Measurements from ENCODE around the gene DVL1. TPM values are rescaled to one million over a fixed set of nuclear protein-coding genes. Genes with fewer than 3 reads are reported as not detected.
A peak's percentile ranks its signal among the peaks of the same experiment; 100 is the strongest.
"Not testable (repeated sequence)": the region's sequence is repeated elsewhere in the genome, so short reads cannot be mapped to it uniquely, and the experiment has no call there.

Gene DVL1
- 10 to 100 TPM; 26.6 to 50.4 (median 34.9) TPM for polyA plus RNA-seq (ENCODE audit: insufficient read length in 10 of 10)
- long read RNA-seq, donor 1, partial matches to known transcripts, result 0 of 2 reads
- long read RNA-seq, donor 1, other reads (novel, unspliced or antisense), result 0 of 2 reads
- long read RNA-seq, donor 2, result 0 reads
- long read RNA-seq, donor 3, result 0 reads
- long read RNA-seq, donor 4, partial matches to known transcripts, result 0 of 3 reads
- long read RNA-seq, donor 4, other reads (novel, unspliced or antisense), result 0 of 3 reads
- long read RNA-seq, donor 5, result 0 reads
- long read RNA-seq, donor 6, partial matches to known transcripts, result 0 of 5 reads
- long read RNA-seq, donor 6, other reads (novel, unspliced or antisense), result 0 of 5 reads
- long read RNA-seq, donor 7, partial matches to known transcripts, result 0 of 1 reads
- long read RNA-seq, donor 7, other reads (novel, unspliced or antisense), result 0 of 1 reads
- long read RNA-seq, donor 8, partial matches to known transcripts, result 0 of 1 reads
- long read RNA-seq, donor 8, other reads (novel, unspliced or antisense), result 0 of 1 reads
- long read RNA-seq, donor 9, partial matches to known transcripts, result 0 of 1 reads
- long read RNA-seq, donor 9, other reads (novel, unspliced or antisense), result 0 of 1 reads

DNA sequence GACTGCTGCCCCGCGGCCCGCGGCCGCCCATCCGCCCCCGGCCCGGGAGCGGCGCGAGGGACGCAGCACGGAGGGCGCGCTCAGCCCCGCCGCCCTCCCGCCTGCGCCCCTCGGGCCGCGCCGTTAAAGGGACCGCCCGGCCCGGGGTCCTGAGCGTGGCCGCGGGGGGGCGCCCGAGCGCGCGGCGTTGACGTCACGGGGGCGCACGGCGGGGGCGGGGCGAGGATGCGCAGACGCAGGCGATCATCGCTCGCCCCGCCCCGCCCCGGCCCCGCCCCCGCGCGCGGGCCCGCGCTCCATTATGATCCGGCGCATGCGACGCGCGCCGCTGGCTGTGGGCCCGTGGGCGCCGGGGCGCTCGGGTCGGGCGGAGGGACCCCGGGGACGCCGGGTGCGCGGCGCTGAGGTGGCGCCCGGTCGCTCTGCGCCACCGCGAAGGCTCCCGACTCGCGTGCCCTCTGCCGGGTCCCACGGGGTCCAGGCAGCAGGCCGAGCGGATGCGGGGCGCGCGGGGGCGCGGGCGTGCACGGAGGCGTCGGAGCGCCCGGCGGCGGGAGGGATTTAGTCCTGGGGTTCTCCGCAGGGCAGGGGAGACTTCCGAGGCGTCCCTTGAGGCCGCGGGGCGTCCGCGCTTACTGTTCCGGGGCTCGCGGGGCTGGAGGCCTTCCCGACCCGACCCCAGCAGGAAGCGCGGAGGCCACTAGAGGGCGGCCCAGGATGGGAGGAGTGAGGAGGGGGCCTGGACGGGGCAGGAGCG, at the start of gene DVL1:
Gene DVL1 (minus strand): TSS at position 163 of the 757 bp plus-strand sequence. CDS start 353 bp downstream, outside the sequence.
- peak; percentile 64 to 91 (median 77) for DNase-seq

DNA sequence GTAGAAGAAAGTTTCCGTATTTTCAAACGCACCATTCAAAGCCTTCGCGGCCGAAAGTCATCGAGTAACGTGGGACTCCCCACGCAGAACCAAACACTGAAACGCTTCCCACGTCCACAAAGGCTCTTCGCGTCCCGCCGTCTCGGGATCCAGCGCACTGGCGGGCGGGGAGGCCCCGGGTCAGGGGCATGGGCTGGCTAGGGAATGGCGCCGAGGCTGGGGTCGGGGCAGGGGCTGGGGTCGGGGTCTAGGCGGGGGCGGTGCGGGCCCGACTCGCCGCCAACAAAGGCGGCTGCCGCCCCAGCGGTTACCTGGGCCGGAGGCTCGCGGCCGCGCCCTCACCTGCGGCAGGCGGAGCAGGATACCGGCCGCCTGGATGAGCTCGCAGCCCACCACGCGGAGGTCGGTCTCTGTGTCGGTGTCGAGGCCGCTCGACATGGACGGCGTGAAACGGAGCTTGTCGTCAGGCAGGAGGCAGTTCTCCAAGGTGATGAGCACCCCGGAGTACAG, 49.5 kb upstream of the DVL1 start:
- DNase-seq, result no peak

DNA sequence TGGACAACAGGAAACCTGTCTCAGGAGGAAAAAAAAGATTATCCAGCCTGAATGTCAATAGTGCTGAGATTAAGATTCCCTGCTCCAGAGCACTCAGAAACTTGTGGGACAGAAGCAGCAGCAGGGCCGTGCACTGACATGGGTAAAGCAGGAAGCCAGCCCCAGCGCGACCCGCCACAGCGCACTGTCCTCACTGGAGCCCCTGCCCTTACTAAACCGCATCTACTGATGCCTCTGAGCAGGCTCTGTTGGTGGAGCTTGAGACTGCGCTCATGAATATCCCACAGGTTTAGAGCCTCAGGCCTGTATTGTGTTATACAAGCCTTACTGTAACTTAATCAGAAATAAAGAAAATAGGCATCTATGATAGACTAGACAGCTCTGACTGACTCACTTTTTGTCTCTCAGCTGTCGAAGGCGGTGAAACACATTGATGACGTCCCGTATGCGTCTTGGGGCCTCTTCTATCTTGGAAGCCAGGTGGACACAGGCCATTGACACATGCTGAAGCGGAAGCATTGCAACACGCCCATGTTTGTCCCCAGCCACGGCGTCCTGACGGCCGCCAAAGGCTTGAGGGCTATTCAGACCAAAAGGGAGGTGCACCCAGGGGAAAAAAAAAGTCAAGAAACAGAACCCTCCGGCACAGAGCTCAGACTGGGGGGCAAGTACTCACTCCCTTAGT, 48.8 kb upstream of the DVL1 start:
- no peak for DNase-seq

DNA sequence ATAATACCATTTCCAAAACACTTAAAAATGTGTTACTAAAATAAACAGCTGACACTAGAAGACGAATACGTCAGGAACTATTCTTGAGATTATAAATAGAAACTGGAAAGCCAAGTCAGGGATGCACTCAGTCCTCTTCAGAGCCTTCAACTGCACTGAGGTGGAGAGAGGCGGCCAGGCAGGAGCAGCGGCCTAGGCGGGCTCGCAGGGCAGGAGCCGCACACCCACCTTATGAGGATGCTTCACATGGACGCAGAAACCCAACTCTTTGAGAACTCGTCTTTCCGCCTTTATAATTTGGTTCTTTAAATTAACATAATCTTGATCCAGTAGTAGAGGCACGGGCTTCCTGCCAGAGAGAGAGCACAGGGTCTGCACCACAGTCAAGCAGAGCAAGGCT, 45.9 kb upstream of the DVL1 start:
- DNase-seq, result no peak

DNA sequence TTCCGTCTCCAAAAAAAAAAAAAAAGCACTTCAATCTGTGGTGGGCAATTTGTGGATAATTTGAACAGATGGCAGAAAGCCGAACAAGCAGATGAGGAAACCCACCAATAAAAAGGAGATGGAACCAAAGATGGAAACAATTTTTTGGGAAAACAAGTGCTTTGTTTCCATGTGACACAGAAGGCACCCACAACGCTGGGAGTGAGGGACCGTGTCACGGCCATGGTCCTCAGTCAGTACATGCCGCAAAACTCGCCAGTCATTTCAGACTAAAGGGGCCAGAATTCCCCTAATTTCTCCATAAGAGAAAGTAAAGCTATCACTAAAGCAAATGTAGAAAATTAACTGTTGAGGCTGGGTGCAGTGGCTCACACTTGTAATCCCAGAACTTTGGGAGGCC, 44.9 kb upstream of the DVL1 start:
- DNase-seq, result no peak

DNA sequence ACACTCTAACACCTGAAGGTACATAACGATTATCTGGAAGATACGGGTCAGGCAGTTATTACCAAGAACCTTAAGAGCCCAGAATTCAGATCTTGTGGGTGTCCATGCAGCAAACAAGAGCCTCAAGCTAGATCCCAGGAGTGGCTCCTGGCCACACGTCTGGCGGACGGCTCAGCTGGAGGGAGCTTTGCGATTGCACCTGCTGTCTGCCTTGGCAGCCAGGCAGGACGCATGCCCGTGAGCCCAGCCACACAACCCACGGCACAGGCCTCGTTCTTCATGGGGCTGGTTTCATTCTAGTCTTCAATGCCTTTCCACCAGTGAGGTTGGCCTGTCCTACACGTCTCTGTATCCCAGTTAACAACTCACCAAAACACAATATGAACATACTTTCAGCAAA, 44.2 kb upstream of the DVL1 start:
- DNase-seq, result no peak

- DNase-seq, result no peak
These were observed 43.8 kb upstream of the DVL1 start for GRCh38 chr1:1393014-1393413.

GRCh38 chr1:1391225-1391624, 42.0 kb upstream of the DVL1 start:
- no peak for DNase-seq

DNA sequence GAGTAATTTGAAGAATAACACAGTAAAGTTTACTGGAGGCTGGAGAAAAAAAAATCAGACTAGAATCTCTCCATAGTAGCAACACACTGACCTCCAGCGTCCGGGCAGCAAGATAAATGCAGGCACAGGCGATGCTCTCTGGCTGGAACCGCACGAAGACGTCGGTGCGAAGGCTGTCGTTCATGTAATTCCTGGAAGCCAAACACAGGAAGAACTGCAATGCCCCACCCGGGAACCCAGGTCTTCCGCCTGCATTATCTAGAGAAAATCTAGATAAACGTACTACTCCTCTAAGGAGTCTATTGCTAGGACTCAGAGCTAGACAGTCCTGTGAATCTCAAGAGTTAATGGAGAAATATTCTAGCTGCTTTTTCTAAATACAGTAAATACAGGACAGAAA, 41.5 kb upstream of the DVL1 start:
- no peak for DNase-seq

DNA sequence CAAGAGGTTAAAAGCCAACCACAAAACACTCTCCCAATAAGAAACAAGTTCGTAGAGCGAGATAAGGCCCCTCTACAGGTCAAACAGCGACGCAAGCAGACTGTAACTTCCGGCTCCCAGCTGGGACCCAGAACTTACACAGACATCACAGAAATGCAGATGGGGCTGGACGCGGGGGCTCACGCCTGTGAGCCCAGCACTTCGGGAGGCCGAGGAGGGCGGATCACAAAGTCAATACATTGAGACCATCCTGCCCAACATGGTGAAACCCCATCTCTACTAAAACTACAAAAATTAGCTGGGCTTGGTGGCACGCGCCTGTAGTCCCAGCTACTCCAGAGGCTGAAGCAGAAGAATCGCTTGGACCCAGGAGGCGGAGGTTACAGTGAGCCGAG, 38.9 kb upstream of the DVL1 start:
- DNase-seq, result no peak

DNA sequence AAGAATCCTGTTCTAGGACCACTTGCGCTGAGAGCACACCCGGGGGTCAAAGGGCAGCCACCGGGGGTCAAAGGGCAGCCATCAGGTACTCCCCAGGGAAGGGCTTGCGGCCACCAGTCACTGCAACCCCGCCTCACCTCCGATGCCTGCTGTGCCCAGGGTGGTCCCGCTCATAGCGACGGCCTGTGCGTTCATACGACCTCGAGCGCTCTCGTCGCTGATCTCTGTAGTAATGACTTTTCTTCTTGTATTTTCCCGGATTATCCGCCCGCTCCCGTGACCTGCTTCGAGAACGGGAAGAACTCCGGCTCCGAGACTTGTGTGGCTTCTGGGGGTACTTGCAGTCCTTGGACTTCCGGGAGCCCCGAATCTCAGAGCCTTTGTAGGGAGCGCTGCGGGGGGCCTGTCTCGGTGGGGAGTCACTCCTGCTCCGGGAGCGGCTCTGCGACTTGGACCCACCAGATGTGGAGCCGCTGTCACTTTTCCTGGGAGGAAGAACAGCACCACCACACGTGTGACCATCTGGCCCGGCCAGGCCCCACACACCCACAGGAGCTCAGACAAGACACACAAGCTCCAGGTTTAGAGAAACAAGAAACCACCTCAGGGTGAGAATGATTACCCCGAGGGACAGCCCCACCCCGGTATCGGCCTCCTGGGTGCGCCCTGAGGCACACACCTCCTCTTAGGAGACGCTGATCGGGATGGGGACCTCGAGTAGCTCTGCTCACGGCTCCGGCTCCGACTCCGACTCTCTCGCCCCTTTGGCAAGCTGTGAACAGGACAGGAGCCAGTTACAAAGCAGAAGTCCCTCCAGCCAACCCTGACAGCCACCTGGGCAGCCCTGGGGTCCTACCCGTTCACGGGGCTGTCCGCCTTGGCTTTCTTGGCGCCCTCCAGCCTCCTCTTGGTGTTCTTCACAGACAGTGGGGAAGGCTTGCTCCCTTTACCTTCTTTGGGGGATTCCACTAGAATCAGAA, 38.2 kb upstream of the DVL1 start:
- DNase-seq, result no peak

DNA sequence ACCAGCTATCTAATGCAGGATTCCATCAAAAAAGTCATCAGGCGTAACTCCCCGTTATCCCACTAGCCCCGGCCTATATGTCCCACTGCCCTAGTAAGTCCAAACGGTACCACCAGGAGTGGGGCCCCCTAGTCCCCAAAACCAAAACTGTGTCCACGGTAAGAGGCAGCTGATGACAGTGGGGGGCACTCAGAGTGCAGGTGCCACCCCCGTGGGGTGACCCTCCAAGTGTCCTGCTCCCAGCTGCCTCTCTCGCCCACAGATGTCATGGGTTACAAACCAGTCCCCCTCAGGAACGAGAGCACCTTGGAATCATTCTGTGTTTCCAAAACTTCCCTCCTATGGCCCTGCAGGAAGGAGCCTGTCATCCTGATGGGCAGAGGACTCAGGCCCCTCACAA, 36.7 kb upstream of the DVL1 start:
- DNase-seq, result no peak

DNA sequence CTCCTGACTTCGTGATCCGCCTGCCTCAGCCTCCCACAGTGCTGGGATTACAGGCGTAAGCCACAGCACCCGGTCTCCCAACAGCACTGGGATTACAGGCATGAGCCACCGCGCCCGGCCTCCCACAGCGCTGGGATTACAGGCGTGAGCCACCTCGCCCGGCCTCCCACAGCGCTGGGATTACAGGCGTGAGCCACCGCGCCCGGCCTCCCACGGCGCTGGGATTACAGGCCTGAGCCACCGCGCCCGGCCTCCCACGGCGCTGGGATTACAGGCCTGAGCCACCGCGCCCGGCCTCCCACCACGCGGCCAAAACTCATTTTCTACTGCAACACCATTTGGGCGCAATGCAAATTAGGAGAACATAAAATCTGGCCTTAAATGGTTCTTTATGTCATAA, 36.1 kb upstream of the DVL1 start:
- not testable (repeated sequence) for DNase-seq

GRCh38 chr1:1381294-1381693, 32.1 kb upstream of the DVL1 start:
- DNase-seq, result no peak

DNA sequence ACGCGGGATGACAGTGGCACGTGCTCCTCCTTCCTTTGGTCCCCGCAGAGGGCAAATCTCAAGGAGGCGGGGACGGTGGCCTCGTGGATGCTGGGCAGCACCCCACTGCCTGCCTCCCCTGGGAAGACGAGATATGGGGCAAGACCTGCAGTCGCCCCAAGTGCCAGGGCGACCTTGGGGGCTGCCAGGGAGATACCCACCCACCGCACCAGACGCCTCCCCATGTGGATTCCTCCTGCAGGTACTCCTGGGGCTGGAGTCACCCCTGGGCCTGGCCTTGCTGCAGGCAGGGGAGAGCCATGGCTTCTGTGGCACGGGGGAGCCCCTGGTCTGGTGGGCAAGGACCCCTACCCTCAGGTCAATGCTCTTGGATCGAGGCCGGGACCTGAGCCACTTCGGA, 31.6 kb upstream of the DVL1 start:
- no peak for DNase-seq

DNA sequence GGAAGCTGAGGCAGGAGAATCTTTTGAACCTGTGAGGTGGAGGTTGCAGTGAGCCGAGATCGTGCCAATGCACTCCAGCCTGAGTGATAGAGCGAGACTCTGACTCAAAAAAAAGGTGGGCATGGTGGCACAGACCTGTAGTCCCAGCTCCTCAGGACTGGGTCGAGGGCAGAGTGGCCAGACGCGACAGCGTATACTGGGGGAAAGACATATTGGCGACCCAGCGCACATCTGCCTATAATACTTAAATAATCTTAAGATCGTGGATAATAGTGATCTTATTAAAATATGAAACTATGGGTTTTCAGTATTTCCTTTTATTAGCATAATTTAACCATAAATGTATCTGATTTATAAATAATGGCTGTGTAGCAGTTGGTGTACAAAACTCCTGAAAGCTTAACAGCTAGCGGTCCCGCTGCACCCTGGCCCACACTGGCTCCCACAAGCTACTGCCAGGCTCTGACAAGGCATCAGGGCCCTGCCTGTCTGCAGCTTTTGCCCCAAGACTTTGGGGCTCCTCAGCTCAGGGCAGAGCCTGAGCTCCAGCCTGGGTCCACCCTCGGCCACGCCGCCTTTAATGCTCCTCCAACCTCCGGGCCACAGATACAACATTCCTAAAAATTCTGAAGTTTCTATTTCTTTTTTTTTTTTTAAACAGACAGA, 28.5 kb upstream of the DVL1 start:
- DNase-seq, result no peak

DNA sequence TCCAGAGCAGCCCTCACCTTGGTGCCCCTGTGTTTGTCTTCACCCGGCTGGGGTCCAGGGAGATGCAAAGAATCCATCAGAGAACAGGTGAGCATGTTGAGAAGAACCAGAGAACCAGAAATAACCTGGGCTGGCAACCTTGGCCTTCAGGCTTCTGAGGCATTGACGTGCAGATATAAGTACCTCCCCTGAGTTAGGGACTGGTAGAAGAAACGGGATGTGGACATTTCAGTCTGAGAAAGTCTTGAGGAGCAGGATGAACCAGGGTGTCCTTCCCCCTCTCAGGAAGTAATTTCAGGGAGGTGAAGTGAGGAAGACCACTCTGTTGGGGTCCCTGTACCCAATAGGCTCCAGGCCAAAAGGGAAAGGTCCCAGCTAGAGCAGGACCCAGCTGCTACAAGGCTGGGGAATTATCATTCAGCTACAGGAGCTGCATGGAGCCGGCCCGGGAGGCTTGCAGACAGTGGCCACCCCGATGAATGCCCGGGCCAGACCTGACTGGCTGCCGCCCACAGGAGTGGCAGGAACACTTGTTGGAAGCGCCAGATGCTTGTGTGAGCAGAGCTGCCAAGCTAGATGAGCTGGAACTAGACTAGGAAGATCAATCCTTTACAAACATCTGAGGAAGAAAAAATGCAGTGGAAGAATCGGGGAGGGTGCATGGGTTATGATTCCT, 27.5 kb upstream of the DVL1 start:
- DNase-seq, result no peak

- DNase-seq, result peak; percentile 100
These were observed 25.9 kb upstream of the DVL1 start, which contains the start of gene AURKAIP1 for GRCh38 chr1:1374929-1375662. TSS of gene AURKAIP1 (minus strand) at chr1:1375207. CDS start at chr1:1374756, 451 bp downstream.

DNA sequence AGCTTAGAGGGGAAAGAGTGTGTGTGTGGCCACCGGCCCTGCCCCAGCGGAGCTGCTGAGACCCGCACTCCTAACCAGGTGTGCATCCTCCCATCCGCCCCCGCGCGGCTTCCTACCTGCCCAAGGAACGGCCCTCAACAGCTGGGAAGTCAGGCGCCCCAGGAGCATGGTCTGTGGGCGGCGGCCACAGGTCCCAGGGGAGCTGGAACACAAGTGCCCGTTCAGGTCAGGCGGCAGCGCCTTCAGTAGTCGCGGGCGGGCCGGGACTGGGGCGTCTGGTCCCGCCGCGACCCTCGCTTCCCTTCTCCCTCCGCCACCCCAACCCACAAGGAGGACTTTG, 25.3 kb upstream of the DVL1 start:
- DNase-seq, result no peak

Data from muscle of back (tissue), 13 donors.